GM18508 (cell line): ENCODE results near the gene HK2.
"Not testable (repeated sequence)": the region's sequence is repeated elsewhere in the genome, so short reads cannot be mapped to it uniquely, and the experiment has no call there.

Source experiments
- ATAC-seq: cut with Tn5 transposase; IDR thresholded peaks from one replicate; pipeline ENCODE4 v1.9.1; 2021; ENCODE audit warnings: moderate number of reproducible peaks; ENCODE audit not compliant: insufficient read depth, unreplicated experiment

HK2 gene

GRCh38 chr2:74891136-74891764, 57.3 kb downstream of the HK2 start:
- no peak for ATAC-seq

- not testable (repeated sequence) for ATAC-seq
Observed at GRCh38 chr2:74891816-74892215, 57.9 kb downstream of the HK2 start.

GRCh38 chr2:74892609-74893008, 58.7 kb downstream of the HK2 start:
- ATAC-seq: no peak

- no peak for ATAC-seq
Observed at GRCh38 chr2:74893332-74893731, 59.4 kb downstream of the HK2 start.

GRCh38 chr2:74894272-74894981, 60.5 kb downstream of the HK2 start:
- ATAC-seq: no peak

- no peak for ATAC-seq
Observed at GRCh38 chr2:74895001-74895400, 61.1 kb downstream of the HK2 start.

GRCh38 chr2:74896232-74896631, 62.3 kb downstream of the HK2 start:
- no peak for ATAC-seq

GRCh38 chr2:74900225-74900624, 66.3 kb downstream of the HK2 start:
- not testable (repeated sequence) for ATAC-seq

- ATAC-seq: no peak
Observed at GRCh38 chr2:74902281-74902860, 68.4 kb downstream of the HK2 start.

GRCh38 chr2:74906395-74906794, 72.5 kb downstream of the HK2 start:
- ATAC-seq: no peak

- not testable (repeated sequence) for ATAC-seq
Observed at GRCh38 chr2:74907560-74907959, 73.6 kb downstream of the HK2 start.

GRCh38 chr2:74908748-74909444, 75.0 kb downstream of the HK2 start:
- ATAC-seq: no peak

GRCh38 chr2:74910245-74910644, 76.3 kb downstream of the HK2 start:
- no peak for ATAC-seq

GRCh38 chr2:74911061-74911460, 77.1 kb downstream of the HK2 start:
- no peak for ATAC-seq

- no peak for ATAC-seq
Observed at GRCh38 chr2:74915743-74916142, 81.8 kb downstream of the HK2 start.

- no peak for ATAC-seq
Observed at GRCh38 chr2:74916394-74916793, 82.5 kb downstream of the HK2 start.

- no peak for ATAC-seq
Observed at GRCh38 chr2:74917702-74918619, 84.0 kb downstream of the HK2 start.

GRCh38 chr2:74919827-74920226, 85.9 kb downstream of the HK2 start:
- no peak for ATAC-seq

GRCh38 chr2:74921236-74921736, 87.4 kb downstream of the HK2 start:
- ATAC-seq: no peak
